GM21423 (cell line): ENCODE results near the gene XAGE5.
"Not testable (repeated sequence)": the region's sequence is repeated elsewhere in the genome, so short reads cannot be mapped to it uniquely, and the experiment has no call there.

Experiments
- ATAC-seq: cut with Tn5 transposase; IDR thresholded peaks from one replicate; pipeline ENCODE4 v1.9.1; 2021; ENCODE audit warnings: mild to moderate bottlenecking, moderate library complexity; ENCODE audit not compliant: unreplicated experiment

The XAGE5 gene

DNA sequence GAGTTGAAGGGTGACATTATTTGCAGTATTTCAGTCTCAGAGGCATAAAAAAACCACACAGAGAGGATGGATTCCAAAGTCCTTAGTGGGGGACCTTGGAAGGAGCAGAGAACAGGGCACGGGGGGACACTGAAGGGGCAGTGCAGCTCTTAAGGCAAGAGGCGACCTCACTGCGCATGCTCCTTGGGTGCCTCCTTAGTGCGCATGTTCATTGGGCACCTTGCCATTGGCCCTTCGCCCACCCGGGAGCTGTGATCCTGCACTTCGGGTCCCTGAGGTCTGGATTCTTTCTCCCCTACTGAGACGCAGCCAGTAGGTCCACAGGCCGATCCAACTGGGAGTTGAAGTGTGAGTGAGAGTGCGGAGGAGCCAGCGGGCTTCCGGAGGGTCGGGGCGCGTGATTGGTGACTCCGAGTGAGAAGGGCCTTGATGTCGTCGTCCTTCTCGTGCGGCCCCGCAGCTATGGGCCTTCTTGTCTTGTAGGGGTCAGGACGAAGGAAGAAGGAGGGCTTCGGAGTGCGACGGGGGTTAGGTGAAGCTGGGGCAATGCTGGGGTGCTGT is at the start of gene XAGE5:
TSS of gene XAGE5 (plus strand) at position 223 of the 561 bp plus-strand sequence. CDS start 1,280 bp downstream, outside the sequence.
- ATAC-seq = no peak

DNA sequence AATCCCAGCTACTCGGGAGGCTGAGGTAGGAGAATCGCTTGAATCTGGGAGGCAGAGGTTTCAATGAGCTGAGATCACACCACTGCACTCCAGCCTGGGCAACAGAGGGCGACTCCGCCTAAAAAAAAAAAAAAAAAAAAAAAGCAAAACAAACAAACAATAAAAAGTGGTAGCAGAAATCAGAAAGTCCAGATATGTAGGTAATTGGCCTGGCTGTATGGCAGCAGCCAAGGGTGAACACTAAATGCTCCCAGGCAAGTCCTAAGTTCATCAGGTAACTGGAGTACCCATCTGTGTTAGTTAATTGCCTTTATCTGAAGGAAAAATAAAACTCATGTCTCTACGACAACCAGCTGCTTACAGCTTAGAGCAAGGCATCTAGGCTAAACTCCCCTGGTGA is 45.1 kb upstream of the XAGE5 start:
- not testable (repeated sequence) for ATAC-seq

- ATAC-seq = not testable (repeated sequence)
These were observed 37.6 kb upstream of the XAGE5 start for GRCh38 chrX:52773504-52773903.

DNA sequence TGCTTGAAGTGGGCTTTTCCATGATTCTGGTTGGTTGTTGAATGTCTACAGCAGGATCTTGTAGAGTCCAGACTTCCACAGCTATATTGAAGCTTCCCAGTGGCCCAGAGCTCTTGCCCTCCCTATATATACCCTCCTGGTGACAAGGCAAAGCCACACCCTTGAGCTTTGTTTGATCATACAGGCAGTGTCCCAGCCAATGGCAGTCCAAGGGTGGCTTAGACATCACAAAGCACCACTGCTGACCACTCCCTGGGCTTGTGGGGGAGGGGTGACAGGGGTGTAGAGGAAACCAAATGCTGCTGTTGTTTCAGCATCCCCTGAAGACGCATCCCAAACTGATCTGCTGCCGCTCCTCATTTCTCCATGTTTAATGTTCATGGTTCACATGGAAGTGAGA is 13.8 kb upstream of the XAGE5 start, which contains the start of gene SPANXN5:
TSS of gene SPANXN5 (minus strand) at position 101 of the 400 bp plus-strand sequence. CDS start at position 22, 79 bp downstream.
- ATAC-seq = not testable (repeated sequence)

- ATAC-seq = not testable (repeated sequence)
These were observed 6.2 kb upstream of the XAGE5 start for GRCh38 chrX:52804876-52805275.

GRCh38 chrX:52819788-52820187 is 8.7 kb downstream of the XAGE5 start:
- no peak for ATAC-seq

DNA sequence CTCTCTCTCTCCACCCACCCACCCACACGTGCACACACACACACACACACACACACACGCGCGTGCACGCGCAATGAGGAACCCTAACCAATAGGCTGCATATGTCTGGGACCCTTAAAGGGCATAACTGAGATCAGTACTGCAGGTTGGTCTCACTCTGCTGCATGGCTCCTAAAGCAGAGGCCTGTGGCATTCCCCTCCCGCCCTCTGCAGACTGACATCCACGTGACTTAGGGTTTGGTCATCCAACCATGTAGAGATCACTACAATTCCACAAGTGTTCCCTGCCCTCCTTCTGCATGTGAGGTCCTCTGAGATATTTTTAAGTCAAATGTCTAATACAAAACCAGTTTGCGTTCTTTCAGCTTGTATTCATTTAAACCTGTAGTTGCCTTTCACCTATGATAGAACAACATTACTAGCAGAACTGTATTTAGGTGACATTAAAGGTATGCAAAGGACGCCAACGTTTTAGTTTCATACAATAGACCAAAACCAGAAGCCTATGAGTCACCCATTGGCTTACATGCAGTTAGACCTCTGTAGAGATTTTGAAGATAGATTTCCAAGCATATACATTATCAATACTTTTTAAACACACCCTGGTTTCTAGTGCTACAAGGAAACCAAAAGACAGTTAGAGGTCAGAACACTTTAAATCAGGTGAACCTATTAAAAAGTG is 10.1 kb downstream of the XAGE5 start:
- ATAC-seq = no peak

DNA sequence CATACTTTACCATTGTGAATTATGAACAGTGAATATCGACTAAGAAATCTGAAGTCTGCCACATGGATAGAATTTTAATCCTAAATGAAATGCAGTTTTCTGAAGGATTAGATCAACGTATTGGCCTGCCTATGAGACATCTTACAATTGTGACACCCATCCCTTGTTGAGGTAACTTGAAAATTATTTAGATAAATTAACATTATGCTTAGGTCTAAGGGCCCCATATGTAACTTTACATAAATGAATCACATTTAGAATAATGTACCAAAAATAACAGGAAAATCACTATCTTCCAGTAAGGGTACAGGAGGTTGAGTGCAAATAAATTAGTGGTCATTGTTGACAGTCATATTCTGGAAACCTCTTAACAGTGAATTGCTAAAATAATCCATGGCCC is 13.5 kb downstream of the XAGE5 start:
- ATAC-seq = no peak

GRCh38 chrX:52830551-52830950 is 19.5 kb downstream of the XAGE5 start:
- no peak for ATAC-seq

- ATAC-seq = no peak
These were observed 28.1 kb downstream of the XAGE5 start for GRCh38 chrX:52839137-52839536.

GRCh38 chrX:52843619-52844018 is 32.5 kb downstream of the XAGE5 start:
- not testable (repeated sequence) for ATAC-seq

DNA sequence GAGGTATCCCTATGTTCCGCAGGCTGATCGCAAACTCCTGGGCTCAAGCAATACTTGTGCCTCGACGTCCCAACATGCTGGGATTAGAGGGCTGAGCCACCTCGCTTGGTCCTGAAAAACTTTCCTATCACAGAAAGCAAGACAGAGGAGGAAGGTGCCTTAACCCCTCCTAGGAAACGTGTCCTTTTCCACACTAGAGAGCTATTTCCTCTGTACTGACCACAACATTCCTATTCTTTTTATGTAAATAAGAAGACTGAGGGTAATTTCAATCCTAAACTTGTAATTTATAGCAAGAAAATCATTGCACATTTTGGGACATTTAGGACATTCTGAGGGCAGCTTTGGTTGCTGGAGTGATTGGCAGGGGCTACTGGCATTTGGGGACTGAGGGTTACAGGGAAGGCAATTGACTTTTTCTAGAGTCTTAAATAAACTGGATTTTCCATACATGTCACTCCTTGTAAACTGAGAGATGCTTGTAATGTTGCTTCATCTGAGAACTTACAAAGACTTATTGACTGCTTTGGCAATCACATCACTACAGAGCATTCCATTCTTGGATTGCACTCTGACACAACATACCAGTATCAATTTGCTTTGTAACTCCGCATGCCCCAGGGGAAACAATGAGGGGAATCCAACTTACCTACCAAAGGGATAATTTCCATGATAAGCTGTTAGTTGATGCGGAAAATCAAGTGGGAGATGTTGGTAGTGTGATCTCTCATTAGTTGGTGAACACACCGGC is 41.2 kb downstream of the XAGE5 start:
- no peak for ATAC-seq

GRCh38 chrX:52856991-52857525 is 46.0 kb downstream of the XAGE5 start:
- not testable (repeated sequence) for ATAC-seq

DNA sequence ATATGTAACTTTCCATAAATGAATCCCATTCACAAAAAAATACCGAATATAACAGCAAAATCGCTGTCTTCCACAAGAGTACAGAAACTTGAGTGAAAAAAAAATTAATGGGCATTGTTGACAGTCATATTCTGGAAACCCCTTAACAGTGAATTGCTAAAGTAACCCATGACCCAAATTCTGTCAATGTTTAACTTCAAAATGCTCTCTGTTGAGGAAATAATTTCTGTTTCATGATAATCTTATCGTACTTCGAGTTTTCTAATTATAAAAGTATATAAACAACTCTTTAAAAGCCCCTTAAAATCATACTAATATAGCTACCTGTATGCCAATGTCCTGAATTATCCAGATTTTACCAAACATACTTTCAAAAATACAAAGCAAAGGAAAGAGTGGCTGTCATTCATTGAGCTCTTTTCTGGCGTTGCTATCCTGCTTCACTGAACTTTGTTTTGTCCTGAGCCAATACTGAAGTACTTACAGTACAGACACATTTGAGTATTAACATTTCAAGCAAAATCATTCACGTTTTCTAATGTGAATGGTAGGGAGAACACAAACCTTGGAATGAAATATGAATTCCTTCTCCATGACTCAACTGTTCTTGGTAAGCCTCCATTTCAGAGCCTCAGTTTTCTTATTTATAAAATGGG is 54.4 kb downstream of the XAGE5 start:
- ATAC-seq = no peak
